ENCODE measurements around the gene EPN2.

Gene EPN2

GRCh38 chr17:19313066-19313745, 76.0 kb downstream of the EPN2 start:
- no peak for DNase-seq

- DNase-seq, result no peak
Measured at GRCh38 chr17:19313746-19314651, 76.8 kb downstream of the EPN2 start.

DNA sequence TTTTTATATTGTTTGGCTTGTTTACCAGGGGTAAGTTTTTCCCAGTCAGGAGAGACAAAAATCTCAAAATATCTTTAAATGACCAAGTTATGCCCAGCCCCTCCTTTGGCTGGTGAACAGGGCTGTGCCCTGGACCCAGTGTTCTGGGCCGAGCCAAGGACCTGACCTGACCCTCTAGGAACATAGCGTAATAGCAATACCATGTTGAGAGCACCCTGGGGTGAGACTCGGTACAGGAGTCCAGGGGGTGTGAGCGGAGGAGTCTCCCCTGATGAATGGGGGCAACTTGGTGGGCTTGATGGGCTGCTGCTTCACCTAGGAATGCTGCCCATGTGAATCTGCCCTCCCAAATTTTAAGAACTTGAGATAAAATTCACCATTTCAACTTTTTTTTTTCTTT, 77.9 kb downstream of the EPN2 start:
- DNase-seq, result no peak

DNA sequence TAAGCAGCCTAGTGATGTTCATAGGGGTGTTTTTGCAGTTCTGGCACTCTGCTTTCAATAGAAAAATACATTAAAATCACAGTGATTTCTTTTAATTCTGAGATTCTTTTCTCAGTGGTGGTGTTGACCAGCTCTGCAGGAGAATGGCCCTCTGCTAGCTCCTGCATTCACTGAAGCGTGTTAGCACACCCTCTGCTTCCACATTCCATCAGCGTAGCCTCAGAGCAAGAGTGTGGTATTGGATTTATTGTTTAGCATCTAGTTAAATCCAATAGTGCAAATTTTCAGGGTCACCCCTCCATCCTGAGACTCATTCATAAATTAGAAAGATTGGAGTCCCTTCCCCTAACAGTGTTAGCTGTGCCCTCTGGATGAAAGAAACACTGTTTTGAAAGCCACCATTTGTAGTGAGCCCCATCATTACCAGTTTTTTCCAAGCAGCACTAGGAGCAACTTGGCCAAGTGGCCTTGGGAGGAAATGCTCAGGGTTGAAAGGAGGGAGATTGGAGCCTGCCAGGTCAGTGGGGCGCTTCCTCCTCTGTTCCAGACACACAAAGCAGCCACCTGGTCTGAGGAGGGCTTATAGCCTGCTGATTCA, 79.7 kb downstream of the EPN2 start:
- no peak for DNase-seq

DNA sequence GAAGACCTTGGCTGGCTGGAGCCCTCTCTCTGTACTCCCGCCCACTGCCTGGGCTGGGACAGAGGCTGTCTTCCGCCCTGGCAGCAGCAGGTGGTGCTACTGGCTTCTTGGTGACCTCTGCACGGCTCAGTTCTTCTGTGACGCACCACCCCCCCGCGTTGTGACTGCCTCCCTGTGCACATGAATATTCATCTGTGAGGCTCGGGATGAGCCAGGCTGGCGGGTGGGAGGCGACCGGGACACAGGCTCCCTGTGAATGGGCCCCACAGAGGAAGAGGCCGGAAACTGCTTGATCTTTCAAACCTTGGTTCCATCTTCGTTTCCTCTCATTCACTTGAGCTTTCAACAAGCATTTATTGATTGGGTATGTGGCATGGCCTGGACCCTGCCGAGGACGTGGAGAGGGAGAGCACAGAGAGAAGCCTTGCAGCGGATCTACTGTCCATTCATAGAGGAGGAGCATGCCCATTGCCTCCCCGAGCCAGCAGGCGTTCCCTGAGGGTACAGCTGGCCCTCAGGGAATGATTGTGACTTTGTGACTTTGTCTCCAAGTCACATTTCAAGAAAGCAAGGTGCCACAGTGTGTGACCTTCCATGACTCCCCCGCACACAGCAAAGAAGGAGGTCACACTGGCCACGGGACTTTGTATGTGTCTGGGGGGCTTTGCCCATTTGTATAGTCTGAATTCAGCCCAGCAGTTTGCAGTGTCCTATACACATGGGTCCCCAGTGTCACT, 80.4 kb downstream of the EPN2 start:
- DNase-seq, result no peak

DNA sequence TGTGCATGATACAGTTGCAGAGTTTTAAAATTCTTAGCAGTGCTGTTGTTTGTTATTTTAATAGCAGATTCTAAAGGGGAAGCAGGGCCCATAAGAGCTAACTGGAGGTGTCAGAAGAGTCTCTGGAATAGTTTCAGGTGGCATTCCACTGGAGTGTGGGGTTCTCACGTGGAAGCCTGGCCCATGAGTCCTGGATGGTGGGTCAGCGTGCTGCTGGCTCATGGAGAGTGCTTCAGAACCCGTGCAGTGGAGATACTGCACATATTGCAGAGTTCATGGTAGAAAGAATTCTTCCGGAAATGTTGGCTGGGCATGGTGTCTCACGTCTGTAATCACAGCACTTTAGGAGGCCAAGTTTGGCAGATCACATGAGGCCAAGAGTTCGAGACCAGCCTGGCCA, 81.4 kb downstream of the EPN2 start:
- DNase-seq, result no peak

- DNase-seq, result no peak
Measured at GRCh38 chr17:19319771-19320505, 82.8 kb downstream of the EPN2 start.

GRCh38 chr17:19320876-19321275, 83.7 kb downstream of the EPN2 start:
- no peak for DNase-seq

GRCh38 chr17:19321481-19322128, 84.4 kb downstream of the EPN2 start:
- DNase-seq, result no peak

- DNase-seq, result no peak
Measured at GRCh38 chr17:19322129-19322505, 85.0 kb downstream of the EPN2 start.

- no peak for DNase-seq
Measured at GRCh38 chr17:19322861-19323260, 85.7 kb downstream of the EPN2 start.

GRCh38 chr17:19325542-19325941, 88.4 kb downstream of the EPN2 start:
- no peak for DNase-seq

DNA sequence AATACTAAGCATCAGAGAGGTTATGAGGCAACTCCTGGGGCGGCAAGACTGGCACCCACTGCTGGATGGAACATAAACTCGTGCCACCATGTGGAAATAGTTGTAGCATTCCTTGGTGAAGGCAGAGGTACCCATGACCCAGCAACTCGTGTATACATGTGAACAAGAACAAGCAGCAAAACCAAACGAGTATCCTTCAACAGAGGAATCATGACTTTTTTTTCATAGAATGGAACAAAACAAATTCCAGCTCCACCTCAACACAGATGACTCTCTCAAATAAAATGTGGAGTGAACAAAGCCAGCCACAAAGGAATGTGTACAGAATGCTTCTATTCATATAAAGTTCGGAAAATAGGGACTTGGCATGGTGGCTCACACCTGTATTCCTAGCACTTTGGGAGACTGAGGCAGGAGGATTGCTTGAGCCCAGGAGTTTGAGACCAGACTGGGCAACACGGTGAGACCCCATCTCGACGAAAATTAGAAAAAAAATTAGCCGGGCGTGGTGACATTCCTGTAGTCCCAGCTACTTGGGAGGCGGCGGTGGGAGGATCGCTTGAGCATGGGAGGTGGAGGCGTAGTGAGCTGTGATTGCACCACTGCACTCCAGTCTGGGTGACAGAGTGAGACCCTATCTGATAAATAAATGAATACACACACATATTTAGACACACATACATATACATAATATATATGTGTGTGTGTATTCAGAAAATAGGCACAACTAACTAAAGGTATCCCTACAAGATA, 90.0 kb downstream of the EPN2 start:
- DNase-seq, result no peak

DNA sequence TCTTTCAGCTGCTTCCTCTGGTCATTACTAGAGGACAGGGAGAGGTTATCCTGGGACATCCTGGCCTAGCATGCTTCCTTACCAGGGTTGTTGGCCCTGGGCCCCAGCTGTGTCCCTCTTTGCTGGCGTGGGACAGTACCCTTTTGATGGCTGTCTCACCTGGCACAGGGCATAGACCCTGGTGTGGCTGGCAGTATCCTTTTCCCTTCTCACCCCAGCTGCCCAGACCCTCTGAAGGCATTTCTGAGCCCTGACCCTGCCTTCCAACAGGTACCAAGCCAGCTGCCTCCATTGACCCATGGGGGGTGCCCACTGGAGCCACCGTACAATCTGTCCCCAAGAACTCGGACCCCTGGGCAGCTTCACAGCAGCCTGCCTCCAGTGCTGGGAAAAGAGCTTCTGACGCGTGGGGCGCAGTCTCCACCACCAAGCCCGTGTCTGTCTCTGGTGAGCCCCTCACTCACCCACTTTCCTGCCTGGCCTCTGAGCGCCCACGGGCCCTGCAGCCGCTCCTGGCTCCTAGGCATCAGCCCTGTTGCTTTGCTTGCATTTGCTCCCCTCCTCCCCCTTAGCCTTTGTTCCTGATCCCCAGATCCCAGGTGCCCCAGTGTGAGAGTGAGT, 91.4 kb downstream of the EPN2 start:
- no peak for DNase-seq

- DNase-seq, result no peak
Measured at GRCh38 chr17:19329136-19329535, 92.0 kb downstream of the EPN2 start.

GRCh38 chr17:19329839-19330238, 92.7 kb downstream of the EPN2 start:
- DNase-seq, result no peak

DNA sequence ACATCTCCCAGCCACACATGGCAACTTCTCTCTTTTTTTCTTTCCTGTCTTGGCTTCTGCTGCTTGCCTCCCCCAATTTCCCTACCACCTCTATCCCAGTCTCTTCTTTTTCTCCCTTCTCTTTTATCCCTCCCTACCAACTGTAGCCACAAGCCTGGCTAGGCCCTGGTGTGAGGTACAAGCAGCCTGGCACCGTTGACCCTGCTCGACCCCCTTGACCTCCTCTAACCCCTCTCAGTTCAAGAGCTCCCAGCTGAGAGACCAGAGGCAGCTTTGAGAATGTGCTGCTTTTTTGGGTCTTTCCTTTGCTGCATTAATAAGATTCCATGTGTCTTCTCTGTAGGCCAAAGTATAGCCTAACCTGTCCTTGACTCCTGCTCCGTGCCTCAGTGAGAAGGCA, 93.1 kb downstream of the EPN2 start:
- no peak for DNase-seq

DNA sequence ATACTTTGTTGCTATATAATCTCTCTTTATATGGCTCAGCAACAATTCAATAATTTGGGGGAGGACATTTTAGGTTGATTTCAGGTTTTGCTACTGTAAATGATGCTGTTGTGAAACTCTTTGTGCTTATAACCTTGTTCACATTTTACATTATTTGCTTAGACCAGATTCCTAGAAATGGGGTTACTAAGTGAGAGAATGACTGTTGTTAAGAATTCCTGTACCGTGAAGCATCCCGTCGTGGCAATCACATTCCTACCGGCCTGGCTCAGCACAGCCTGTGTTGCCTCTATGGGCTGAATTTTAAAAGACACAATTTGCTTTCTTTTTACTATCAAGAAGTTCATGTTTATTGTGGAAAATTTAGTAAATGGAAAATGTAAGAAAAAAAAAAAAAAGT, 94.0 kb downstream of the EPN2 start:
- DNase-seq, result no peak

- no peak for DNase-seq
Measured at GRCh38 chr17:19331543-19332245, 94.5 kb downstream of the EPN2 start.

Data from activated CD4-positive, alpha-beta T cell treated with anti-CD3 and anti-CD28 coated beads, Interleukin-2, amount 50 U/mL, for 48 hours (primary cell).